ENCODE data around the gene SH2D3C. TPM values are rescaled to one million over a fixed set of nuclear protein-coding genes. Genes with fewer than 3 reads are reported as not detected.

The SH2D3C gene
- total RNA-seq, 1 donor from 2014 or later: 85.3 TPM

DNA sequence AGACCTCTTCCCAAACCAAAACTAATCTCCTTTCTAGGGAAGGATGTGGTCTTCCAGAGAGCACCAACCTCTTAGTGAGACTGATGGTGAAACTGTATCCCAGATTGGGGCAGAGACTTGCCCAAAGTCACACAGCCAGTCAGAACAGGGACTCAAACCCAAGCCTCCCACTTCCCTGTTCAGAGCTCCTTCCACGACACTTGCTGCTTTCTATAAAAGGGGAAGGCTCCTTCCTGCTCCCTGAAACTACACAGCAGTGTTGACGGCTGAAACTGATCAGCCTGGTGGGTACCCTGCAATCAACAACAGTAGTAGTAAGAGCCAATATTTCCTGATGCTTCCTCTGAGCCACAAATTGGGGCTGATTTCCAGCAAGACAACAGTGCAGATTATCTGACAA is 44.9 kb downstream of the SH2D3C start:
- TF ChIP-seq CTCF (IDR thresholded peaks at IDR 0.05): no peak
- peaks cover 20% of the 10 kb centered on the region for H3K36me3 ChIP-seq
- no peaks in the 10 kb centered on the region for H3K27me3 ChIP-seq
- H3K4me3 ChIP-seq: no peak overlapping the region
- no peaks in the 10 kb centered on the region for H3K9me3 ChIP-seq
- H3K4me1 ChIP-seq: peaks cover 8% of the 10 kb centered on the region
- intact Hi-C loops (cut with DNase I): loop anchor here (5.0 to 10.0 kb wide), 2 partner anchors 141 to 191 kb away; no protein-coding TSS in a partner anchor
- peak overlapping the region; percentile 96 for H3K27ac ChIP-seq
- ATAC-seq (no peak), DNase-seq (no peak)

GRCh38 chr9:127732444-127732843 is 46.0 kb downstream of the SH2D3C start:
- ATAC-seq (no peak), DNase-seq (no peak)
- intact Hi-C loops (cut with DNase I): loop anchor here (5.0 to 10.0 kb wide), 2 partner anchors 140 to 192 kb away; no protein-coding TSS in a partner anchor
- no peaks in the 10 kb centered on the region for H3K9me3 ChIP-seq
- H3K27ac ChIP-seq: no peak overlapping the region
- no peaks in the 10 kb centered on the region for H3K27me3 ChIP-seq
- H3K4me3 ChIP-seq: no peak overlapping the region
- H3K36me3 ChIP-seq: peaks cover 20% of the 10 kb centered on the region
- no peak for TF ChIP-seq CTCF (IDR thresholded peaks at IDR 0.05)
- H3K4me1 ChIP-seq: peaks cover 8% of the 10 kb centered on the region

DNA sequence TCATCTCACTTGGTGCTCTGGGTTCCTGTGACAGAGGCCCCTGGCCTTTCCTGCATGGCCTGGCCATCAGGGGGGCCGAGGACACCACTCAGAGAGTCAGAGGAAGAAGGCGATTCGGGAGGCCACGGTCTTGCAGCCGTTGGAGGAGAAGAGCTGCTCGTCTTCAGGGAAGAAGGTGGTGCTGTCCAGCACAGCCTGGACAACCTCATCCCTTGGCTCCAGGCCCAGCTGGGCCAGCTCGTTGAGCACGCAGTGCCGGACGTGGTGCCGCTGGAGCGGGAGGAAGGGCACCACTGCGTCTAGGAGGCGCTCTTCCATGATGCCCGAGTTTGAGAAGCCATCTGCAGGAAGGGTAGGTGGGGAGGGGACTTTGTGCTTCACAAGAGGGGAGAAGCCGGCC is 46.5 kb downstream of the SH2D3C start:
- peaks cover 20% of the 10 kb centered on the region for H3K36me3 ChIP-seq
- intact Hi-C loops (cut with DNase I): loop anchor here (5.0 to 10.0 kb wide), 2 partner anchors 140 to 193 kb away; no protein-coding TSS in a partner anchor
- H3K27ac ChIP-seq: no peak overlapping the region
- no peaks in the 10 kb centered on the region for H3K9me3 ChIP-seq
- no peak overlapping the region for H3K4me3 ChIP-seq
- peaks cover 8% of the 10 kb centered on the region for H3K4me1 ChIP-seq
- DNase-seq: no peak
- no peak for ATAC-seq
- TF ChIP-seq CTCF (IDR thresholded peaks at IDR 0.05): no peak
- H3K27me3 ChIP-seq: no peaks in the 10 kb centered on the region

GRCh38 chr9:127730799-127731410 is 47.6 kb downstream of the SH2D3C start:
- Histone ChIP-seq H3K9me3 (no peaks in the 10 kb centered on the region), H3K4me3 (no peak overlapping the region), H3K27me3 (no peaks in the 10 kb centered on the region), H3K27ac (no peak overlapping the region), H3K4me1 (peaks cover 8% of the 10 kb centered on the region), H3K36me3 (peaks cover 20% of the 10 kb centered on the region)
- intact Hi-C loops (cut with DNase I): loop anchor here (5.0 to 10.0 kb wide), 2 partner anchors 139 to 194 kb away; no protein-coding TSS in a partner anchor
- ATAC-seq (no peak), DNase-seq (no peak)
- no peak for TF ChIP-seq CTCF (IDR thresholded peaks at IDR 0.05)

DNA sequence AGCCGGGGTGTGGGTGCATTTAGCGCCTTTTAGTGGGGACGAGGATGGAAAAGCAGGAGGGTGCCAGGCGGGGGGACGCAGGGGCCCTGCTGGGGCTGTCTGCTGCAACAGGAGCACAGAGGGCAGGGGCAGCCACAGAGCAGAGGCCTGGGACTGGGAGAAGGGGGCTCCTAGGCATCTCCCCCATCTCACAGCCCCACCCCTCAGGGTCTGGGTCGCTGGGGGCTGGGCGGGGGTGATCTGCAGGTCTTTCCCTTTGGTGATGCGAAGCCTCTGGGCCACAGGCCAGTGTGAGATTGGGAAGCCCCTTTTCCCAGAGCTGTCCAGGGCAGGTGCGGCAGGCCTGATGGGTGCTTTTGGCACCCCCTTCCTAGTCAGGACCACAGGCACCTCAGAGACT is 48.2 kb downstream of the SH2D3C start:
- Histone ChIP-seq H3K27me3 (no peaks in the 10 kb centered on the region), H3K4me3 (no peak overlapping the region), H3K36me3 (peaks cover 20% of the 10 kb centered on the region), H3K27ac (no peak overlapping the region), H3K9me3 (no peaks in the 10 kb centered on the region), H3K4me1 (peaks cover 8% of the 10 kb centered on the region)
- TF ChIP-seq CTCF (IDR thresholded peaks at IDR 0.05): no peak
- DNase-seq (no peak), ATAC-seq (no peak)
- intact Hi-C loops (cut with DNase I): loop anchor here (5.0 to 10.0 kb wide), 2 partner anchors 138 to 195 kb away; no protein-coding TSS in a partner anchor
